A673 (cell line): ENCODE results near the gene SIVA1.

ENCODE experiments used
- CTCF ChIP-seq: fragments of 300-800, 200-600 bp; sonication (generic); conservative IDR thresholded peaks from 2 replicates; pipeline ENCODE4 v1.5.1; 2017; ENCODE audit warnings: low read depth, mild to moderate bottlenecking, antibody characterized with exemption, low read length, moderate library complexity, mixed read lengths
- EZH2 ChIP-seq: fragments of 200-600 bp; sonication (generic); IDR thresholded peaks from 2 replicates; pipeline ENCODE4 v1.6.1; 2017; ENCODE audit warnings: borderline replicate concordance, low read depth, mild to moderate bottlenecking, mixed read lengths, antibody characterized with exemption, low read length; ENCODE audit not compliant: poor library complexity, severe bottlenecking

GRCh38 chr14:104796687-104797081 is 43.7 kb downstream of the SIVA1 start:
- TF ChIP-seq CTCF (no peak), EZH2 (no peak)
